HK-2 (cell line): ENCODE measurements around the gene ZNF554.
A peak's percentile ranks its signal among the peaks of the same experiment; 100 is the strongest.
"Not testable (repeated sequence)": the region's sequence is repeated elsewhere in the genome, so short reads cannot be mapped to it uniquely, and the experiment has no call there.

ENCODE experiments used
- DNase-seq: peaks from one replicate; pipeline ENCODE4 v3.0.0-alpha.2; 2018; ENCODE audit not compliant: unreplicated experiment

Gene ZNF554

GRCh38 chr19:2867025-2867991 lies 47.6 kb downstream of the ZNF554 start, which contains the start of gene ZNF556:
Gene ZNF556 (plus strand): TSS chr19:2867335. CDS start chr19:2867422, 87 bp downstream.
- DNase-seq, result peak; percentile 86

- no peak for DNase-seq
Observed at GRCh38 chr19:2869618-2870017, 50.0 kb downstream of the ZNF554 start.

- not testable (repeated sequence) for DNase-seq
Observed at GRCh38 chr19:2872175-2872574, 52.5 kb downstream of the ZNF554 start.

GRCh38 chr19:2877398-2878331 lies 58.0 kb downstream of the ZNF554 start:
- no peak for DNase-seq

GRCh38 chr19:2883686-2884439 lies 64.2 kb downstream of the ZNF554 start:
- DNase-seq, result no peak

- DNase-seq, result no peak
Observed at GRCh38 chr19:2885736-2886135, 66.1 kb downstream of the ZNF554 start.
